ENCODE measurements around the gene ANKRD13C. TPM values are rescaled to one million over a fixed set of nuclear protein-coding genes. Genes with fewer than 3 reads are reported as not detected.
"Not testable (repeated sequence)": the region's sequence is repeated elsewhere in the genome, so short reads cannot be mapped to it uniquely, and the experiment has no call there.

ANKRD13C gene, protein sequence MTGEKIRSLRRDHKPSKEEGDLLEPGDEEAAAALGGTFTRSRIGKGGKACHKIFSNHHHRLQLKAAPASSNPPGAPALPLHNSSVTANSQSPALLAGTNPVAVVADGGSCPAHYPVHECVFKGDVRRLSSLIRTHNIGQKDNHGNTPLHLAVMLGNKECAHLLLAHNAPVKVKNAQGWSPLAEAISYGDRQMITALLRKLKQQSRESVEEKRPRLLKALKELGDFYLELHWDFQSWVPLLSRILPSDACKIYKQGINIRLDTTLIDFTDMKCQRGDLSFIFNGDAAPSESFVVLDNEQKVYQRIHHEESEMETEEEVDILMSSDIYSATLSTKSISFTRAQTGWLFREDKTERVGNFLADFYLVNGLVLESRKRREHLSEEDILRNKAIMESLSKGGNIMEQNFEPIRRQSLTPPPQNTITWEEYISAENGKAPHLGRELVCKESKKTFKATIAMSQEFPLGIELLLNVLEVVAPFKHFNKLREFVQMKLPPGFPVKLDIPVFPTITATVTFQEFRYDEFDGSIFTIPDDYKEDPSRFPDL
- 108 TPM for total RNA-seq

GRCh38 chr1:70354332-70355110 lies at the start of gene ANKRD13C:
Gene ANKRD13C, minus strand, starts transcription at chr1:70354722. Its CDS starts 314 bp downstream, at chr1:70354408.
- DNase-seq, result peak; percentile 93

DNA sequence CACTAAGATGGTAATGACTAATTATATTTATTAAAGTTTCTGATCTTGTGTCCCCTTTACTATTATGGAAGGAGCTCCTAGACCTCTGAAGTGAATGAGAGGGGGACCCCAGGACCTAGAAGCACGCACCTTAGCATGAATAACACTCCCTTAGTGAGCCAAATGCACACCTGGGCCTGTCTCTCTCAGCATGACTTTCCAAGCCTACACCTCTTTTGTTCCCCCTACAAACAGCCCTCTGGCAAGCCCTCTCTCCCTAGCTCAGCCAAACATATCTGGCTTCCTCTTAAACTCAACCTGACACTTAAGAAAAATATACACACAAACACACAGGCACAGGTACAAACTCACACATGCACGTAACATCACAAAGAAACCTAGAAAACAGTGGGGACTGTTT lies 49.2 kb upstream of the ANKRD13C start:
- DNase-seq, result no peak

DNA sequence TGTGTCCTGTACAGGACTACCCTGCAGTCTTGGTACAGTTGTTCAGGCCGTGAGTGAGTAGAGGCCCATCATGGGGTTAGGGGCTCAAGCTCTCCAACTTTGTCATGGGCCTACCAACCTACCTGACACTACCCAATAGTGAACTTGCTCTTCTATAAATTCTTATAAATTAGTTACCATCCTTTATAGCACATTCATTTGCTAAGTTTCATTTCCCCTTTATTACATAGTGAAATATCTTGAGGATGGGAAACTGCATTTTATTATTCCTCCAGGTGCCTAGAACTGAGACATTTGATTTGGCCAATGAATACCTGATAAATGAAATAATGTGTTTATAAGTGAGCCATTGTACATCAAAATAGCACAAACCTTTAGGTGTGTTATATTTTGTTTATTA lies 47.5 kb upstream of the ANKRD13C start:
- no peak for DNase-seq

GRCh38 chr1:70400335-70400734 lies 45.8 kb upstream of the ANKRD13C start:
- no peak for DNase-seq

DNA sequence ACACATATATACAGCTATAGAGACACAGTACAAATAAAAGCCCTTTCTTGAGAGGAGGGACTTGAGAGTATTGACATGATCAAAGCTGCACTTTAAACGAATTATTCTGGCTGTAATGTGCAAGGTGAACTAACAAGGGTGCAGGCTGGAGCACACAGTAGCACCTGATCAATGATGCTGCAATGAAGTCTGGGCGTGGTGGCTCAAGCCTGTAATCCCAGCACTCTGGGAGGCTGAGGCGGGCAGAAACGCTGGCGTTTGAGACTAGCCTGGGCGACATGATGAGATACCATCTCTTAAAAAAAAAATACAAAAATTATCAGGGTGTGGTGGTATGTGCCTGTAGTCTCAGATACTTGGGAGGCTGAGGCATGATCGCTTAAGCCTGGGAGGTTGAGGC lies 42.5 kb upstream of the ANKRD13C start:
- no peak for DNase-seq

DNA sequence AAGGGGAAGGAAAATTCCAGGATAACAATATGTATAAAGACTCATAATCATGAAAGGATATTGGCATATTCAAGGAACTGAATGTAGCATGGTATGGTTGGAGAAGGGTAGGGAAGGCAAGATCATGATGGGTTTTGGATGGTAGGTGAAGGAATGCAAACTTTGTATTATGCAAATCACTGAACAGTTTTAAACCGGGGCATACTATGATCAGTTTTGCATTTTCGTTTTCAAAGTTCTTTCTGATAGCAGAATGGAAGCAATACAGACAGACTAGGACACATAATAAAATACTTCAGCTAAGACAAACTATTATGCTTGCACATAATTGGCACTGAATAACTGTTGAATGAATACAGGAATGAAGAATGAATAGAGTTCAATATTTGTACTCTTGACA lies 42.1 kb upstream of the ANKRD13C start:
- DNase-seq, result no peak

GRCh38 chr1:70392626-70393025 lies 38.1 kb upstream of the ANKRD13C start:
- no peak for DNase-seq

DNA sequence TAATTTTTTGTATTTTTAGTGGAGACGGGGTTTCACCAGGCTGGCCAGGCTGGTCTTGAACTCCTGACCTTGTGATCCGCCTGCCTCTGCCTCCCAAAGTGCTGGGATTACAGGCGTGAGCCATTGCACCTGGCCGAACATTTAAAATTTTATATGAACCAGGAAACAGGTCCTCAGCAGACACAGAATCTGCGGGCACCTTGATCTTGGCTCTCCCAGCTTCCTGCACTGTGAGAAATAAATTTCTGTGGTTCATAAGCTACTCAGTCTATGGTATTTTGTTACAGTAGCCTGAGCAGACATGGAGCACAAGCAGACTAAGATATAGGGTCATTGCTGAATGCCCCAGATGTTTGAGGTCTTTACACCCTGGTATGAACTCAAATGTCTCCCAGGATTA lies 33.0 kb upstream of the ANKRD13C start:
- no peak for DNase-seq

- DNase-seq, result no peak
These were observed 31.6 kb upstream of the ANKRD13C start for GRCh38 chr1:70386121-70386520.

DNA sequence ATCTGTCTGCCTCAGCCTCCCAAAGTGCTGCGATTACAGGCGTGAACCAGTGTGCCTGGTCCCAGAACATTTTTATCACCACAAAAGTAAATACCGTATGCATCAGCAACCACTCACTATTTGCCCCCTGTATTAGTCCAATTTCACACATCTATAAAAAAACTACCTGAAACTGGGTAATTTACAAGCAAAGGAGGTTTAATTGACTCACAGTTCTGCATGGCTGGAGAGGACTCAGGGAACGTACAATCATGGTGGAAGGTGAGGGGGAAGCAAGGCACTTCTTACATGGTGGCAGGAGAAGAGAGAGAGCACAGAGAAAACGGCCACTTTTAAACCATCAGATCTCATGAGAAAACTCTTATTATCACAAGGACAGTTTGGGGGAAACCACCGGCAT lies 31.0 kb upstream of the ANKRD13C start:
- DNase-seq, result no peak

GRCh38 chr1:70384542-70384941 lies 30.0 kb upstream of the ANKRD13C start:
- DNase-seq, result no peak

DNA sequence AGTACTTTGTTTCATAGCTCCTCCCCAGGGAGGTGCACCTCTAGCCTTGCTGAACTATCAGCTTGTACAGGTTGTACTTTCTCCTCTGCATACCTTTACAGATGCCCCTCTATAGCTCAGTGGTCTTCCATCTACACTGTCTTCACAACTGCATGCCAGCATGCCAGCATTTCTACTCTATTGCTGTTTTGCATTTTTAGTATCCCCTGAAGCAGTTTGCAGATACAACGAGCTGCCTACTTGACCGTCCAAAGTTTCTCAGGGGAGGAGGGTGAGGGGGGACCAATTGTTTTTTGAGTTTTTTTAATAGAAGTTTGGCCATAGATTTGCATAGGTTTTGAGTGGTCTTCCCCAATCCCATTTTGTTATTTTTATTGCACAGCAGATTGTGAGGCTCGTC lies 29.0 kb upstream of the ANKRD13C start:
- no peak for DNase-seq

GRCh38 chr1:70382682-70383081 lies 28.2 kb upstream of the ANKRD13C start:
- no peak for DNase-seq

DNA sequence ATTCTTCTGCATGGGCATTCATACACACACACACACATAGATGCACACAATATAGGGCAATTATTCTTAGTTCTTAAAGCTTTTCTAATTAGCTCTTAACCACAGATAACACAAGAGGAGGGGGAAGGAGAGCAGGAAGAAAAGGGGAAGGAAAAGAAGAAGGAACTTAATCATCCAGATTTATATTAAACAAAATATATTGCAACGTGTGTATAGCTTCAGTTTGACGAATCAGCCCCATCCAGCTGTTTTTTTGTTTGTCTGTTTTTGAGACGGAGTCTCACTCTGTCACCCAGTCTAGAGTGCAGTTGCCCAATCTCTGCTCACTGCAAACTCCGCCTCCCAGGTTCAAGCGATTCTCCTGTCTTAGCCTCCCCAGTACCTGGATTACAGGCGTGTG lies 21.7 kb upstream of the ANKRD13C start:
- no peak for DNase-seq

- not testable (repeated sequence) for DNase-seq
These were observed 19.1 kb upstream of the ANKRD13C start for GRCh38 chr1:70373580-70373979.

GRCh38 chr1:70372426-70372825 lies 17.9 kb upstream of the ANKRD13C start:
- DNase-seq, result no peak

GRCh38 chr1:70371586-70371985 lies 17.1 kb upstream of the ANKRD13C start:
- DNase-seq, result not testable (repeated sequence)

GRCh38 chr1:70367397-70367796 lies 12.9 kb upstream of the ANKRD13C start:
- DNase-seq, result not testable (repeated sequence)

GRCh38 chr1:70366997-70367396 lies 12.5 kb upstream of the ANKRD13C start:
- DNase-seq, result not testable (repeated sequence)

DNA sequence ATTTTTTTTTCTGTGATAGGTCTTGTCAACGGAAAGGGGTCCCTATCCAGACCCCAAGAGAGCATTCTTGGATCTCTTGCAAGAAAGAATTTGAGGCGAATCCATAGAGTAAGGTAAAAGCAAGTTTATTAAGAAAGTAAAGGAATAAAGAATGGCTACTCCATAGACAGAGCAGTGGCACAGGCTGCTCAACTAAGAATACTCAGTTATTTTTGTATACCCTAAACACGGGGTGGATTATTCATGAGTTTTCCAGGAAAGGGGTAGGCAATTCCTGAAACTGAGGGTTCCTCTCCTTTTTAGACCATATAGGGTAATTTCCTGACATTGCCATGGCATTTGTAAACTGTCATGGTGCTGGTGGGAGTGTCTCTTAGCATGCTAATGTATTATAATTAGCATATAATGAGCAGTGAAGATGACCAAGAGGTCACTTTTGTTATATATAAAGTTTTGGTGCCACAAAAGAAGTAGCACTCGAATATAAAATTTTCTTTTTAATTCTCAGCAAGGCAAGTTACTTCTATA lies 12.0 kb upstream of the ANKRD13C start:
- not testable (repeated sequence) for DNase-seq

- DNase-seq, result no peak
These were observed 9.9 kb upstream of the ANKRD13C start for GRCh38 chr1:70364439-70364838.

DNA sequence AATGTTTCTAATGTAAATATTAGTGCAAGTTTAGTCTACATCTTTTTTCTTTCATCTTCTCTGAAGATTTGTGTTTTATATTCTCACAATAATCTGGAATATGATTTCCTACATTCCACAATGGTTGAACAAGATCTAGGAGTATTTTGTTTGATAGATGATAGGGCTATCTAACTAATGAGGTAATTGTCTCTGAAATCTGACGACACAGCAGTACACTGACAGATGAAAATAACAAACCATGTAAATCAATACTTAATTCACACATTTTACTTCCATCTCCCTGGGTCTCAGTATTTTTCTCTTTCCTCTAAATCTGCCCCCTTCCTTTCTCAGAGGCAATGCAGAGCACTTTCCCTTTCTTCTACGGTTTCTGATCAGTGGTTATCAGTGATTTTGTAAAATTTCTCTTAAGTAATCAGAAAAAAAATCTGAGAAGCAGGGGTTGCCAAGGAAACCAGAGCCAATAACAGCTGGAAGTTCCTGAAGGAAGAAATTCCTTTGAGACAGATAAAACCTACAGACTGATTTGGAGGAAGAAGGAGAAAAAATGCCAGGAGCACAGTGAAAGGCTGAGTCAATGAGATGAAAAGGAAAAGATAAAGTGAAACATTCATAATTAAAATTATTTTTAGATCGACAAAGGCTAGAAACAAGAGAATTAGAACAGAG lies 7.3 kb upstream of the ANKRD13C start:
- DNase-seq, result no peak

DNA sequence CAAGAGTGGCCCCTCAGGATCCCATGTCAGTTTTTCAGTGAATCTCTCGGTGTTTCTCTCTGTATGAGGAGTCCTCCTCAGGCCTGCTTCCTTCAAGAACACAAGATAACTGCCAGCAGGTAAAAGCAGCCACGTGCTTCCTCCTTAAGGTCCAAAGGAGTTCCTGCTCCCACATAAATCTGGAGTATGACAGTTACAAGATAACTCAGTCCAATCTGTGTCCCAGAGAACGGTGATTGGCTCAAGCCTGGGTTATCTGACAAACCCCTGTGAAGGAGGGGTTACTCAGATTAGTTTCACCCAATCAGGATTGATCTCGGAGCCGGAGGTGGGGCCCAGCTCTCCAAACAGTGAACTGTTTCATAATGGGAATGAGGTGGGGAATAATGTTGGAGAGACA lies 5.8 kb upstream of the ANKRD13C start:
- no peak for DNase-seq
